GM18502 (cell line): Measurements from ENCODE around the gene PCDHA12.
"Not testable (repeated sequence)": the region's sequence is repeated elsewhere in the genome, so short reads cannot be mapped to it uniquely, and the experiment has no call there.

Experiments used
- ATAC-seq: cut with Tn5 transposase; IDR thresholded peaks from one replicate; pipeline ENCODE4 v1.9.1; 2021; ENCODE audit warnings: mild to moderate bottlenecking; ENCODE audit not compliant: unreplicated experiment, poor library complexity

PCDHA12 gene

GRCh38 chr5:140855772-140856674 lies 19.1 kb upstream of the PCDHA12 start, which contains the start of gene PCDHA10:
Gene PCDHA10 (plus strand): TSS chr5:140855897. CDS start chr5:140856049, 152 bp downstream.
- ATAC-seq, result no peak

DNA sequence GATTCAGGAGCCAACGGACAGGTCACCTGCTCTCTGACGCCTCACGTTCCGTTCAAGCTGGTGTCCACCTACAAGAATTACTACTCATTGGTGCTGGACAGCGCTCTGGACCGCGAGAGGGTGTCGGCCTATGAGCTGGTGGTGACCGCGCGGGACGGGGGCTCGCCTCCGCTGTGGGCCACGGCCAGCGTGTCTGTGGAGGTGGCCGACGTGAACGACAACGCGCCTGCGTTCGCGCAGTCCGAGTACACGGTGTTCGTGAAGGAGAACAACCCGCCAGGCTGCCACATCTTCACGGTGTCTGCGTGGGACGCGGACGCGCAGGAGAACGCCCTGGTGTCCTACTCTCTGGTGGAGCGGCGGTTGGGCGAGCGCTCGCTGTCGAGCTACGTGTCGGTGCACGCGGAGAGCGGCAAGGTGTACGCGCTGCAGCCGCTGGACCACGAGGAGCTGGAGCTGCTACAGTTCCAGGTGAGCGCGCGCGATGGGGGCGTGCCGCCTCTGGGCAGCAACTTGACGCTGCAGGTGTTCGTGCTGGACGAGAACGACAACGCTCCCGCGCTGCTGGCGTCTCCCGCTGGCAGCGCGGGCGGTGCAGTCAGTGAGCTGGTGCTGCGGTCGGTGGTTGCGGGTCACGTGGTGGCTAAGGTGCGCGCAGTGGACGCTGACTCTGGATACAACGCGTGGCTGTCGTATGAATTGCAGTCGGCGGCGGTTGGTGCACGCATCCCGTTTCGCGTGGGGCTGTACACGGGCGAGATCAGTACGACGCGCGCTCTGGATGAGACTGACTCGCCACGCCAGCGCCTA lies 17.7 kb upstream of the PCDHA12 start:
- no peak for ATAC-seq

DNA sequence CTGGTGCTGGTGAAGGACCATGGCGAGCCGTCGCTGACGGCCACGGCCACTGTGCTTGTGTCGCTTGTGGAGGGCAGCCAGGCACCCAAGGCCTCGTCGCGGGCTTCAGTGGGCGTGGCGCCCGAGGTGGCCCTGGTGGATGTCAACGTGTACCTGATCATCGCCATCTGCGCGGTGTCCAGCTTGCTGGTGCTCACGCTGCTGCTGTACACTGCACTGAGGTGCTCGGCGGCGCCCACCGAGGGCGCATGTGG lies 17.2 kb upstream of the PCDHA12 start:
- ATAC-seq, result no peak

- ATAC-seq, result no peak
These were observed 12.4 kb upstream of the PCDHA12 start for GRCh38 chr5:140862441-140863295.

DNA sequence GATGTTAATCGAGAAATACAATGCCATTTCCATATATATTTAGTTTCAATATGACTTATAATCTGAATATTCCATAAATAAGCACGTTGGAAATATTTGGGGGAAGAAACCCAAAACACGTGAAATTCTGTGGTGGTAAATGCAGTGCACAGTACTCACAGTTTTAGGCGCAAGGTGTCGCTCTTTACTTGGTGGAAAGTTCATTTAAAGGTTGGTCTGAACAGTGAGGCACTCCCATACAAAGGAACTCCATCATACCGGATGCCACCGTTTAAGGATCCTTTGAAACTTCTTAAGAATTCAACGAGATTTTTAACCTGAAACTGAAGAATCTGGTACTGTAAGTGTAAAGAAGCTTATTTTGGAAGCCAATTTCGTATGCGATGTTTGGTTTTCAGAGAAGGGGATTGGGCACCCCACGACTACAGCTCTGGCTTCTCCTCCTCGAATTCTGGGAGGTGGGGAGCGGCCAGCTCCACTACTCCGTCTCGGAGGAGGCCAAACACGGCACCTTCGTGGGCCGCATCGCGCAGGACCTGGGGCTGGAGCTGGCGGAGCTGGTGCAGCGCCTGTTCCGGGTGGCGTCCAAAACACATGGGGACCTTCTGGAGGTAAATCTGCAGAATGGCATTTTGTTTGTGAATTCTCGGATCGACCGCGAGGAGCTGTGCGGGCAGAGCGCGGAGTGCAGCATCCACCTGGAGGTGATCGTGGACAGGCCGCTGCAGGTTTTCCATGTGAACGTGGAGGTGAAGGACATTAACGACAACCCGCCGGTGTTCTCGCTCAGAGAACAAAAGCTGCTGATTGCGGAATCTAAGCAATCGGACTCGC lies 6.2 kb upstream of the PCDHA12 start, which contains the start of gene PCDHA11:
PCDHA11 (plus strand) TSS at position 237 of the 834 bp plus-strand sequence; CDS start at position 384, 147 bp downstream.
- no peak for ATAC-seq

DNA sequence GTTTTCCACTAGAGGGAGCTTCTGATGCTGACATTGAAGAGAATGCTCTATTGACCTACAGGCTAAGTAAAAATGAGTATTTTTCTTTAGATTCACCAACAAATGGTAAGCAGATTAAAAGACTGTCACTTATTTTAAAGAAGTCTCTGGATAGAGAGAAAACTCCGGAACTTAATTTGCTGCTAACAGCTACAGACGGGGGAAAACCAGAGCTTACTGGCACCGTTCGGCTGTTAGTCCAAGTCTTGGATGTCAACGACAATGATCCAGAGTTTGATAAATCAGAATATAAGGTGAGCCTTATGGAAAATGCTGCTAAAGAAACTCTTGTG lies 5.6 kb upstream of the PCDHA12 start:
- no peak for ATAC-seq

DNA sequence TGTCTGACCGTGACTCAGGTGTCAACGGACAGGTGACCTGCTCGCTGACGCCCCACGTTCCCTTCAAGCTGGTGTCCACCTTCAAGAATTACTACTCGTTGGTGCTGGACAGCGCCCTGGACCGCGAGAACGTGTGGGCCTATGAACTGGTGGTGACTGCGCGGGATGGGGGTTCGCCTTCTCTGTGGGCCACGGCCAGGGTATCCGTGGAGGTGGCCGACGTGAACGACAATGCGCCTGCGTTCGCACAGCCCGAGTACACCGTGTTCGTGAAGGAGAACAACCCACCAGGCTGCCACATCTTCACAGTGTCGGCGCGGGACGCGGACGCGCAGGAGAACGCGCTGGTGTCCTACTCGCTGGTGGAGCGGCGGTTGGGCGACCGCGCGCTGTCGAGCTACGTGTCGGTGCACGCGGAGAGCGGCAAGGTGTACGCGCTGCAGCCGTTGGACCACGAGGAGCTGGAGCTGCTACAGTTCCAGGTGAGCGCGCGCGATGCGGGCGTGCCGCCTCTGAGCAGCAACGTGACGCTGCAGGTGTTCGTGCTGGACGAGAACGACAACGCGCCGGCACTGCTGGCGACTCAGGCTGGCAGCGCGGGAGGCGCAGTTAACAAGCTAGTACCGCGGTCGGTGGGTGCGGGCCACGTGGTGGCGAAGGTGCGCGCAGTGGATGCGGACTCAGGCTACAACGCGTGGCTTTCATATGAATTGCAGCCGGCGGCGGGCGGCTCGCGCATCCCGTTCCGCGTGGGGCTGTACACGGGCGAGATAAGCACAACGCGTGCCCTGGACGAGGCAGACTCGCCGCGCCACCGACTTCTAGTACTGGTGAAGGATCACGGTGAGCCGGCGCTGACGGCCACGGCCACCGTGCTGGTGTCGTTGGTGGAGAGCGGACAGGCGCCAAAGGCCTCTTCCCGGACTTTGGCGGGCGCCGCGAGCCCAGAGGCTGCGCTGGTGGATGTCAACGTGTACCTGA lies 4.6 kb upstream of the PCDHA12 start:
- ATAC-seq, result no peak

DNA sequence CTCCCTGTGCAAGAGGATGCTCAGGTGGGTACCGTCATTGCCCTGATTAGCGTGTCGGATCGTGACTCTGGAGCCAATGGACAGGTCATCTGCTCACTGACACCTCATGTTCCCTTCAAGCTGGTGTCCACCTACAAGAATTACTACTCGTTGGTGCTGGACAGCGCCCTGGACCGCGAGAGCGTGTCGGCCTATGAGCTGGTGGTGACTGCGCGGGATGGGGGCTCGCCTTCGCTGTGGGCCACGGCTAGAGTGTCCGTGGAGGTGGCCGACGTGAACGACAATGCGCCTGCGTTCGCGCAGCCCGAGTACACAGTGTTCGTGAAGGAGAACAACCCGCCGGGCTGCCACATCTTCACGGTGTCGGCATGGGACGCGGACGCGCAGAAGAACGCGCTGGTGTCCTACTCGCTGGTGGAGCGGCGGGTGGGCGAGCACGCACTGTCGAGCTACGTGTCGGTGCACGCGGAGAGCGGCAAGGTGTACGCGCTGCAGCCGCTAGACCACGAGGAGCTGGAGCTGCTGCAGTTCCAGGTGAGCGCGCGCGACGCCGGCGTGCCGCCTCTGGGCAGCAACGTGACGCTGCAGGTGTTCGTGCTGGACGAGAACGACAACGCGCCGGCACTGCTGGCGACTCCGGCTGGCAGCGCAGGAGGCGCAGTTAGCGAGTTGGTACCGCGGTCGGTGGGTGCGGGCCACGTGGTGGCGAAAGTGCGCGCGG lies 1.6 kb downstream of the PCDHA12 start:
- ATAC-seq, result not testable (repeated sequence)

GRCh38 chr5:140877262-140877581 lies 2.1 kb downstream of the PCDHA12 start:
- no peak for ATAC-seq

DNA sequence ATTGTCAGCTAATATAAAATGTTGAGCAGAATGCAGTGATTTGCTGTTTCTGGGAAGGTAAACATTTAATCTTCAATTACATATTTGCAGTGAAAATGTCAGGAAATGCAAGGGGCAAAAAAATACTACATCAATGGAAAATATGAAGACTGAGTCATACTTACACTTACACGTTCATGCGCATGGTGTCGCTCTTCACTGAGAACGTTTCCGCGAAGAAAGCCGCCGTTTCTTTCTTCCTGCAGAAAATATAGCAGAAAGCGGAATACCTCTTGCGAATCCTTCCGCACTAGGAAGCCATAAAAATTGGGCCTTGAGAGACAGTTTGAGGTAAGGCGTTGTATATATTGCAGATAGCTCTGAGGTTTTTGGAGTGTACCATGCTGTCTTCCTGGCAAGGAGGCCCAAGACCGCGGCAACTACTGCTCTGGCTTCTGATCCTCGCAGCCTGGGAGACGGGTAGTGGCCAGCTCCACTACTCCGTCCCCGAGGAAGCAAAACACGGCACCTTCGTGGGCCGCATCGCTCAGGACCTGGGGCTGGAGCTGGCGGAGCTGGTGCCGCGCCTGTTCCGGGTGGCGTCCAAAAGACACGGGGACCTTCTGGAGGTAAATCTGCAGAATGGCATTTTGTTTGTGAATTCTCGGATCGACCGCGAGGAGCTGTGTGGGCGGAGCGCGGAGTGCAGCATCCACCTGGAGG lies 6.9 kb downstream of the PCDHA12 start, which contains the start of gene PCDHA13:
PCDHA13 (plus strand) TSS at position 236 of the 702 bp plus-strand sequence; CDS start at position 381, 145 bp downstream.
- no peak for ATAC-seq

DNA sequence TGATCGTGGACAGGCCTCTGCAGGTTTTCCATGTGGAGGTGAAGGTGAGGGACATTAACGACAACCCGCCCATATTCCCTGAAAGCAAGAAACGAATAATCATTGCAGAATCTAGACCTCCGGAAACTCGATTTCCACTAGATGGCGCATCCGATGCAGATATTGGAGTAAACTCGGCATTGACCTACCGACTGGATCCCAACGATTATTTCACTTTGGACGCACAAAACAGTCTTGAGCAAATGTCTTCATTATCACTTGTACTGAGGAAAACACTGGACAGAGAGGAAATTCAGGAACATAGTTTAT lies 7.4 kb downstream of the PCDHA12 start:
- no peak for ATAC-seq

GRCh38 chr5:140883373-140883772 lies 8.3 kb downstream of the PCDHA12 start:
- no peak for ATAC-seq

GRCh38 chr5:140883927-140884697 lies 9.0 kb downstream of the PCDHA12 start:
- no peak for ATAC-seq

DNA sequence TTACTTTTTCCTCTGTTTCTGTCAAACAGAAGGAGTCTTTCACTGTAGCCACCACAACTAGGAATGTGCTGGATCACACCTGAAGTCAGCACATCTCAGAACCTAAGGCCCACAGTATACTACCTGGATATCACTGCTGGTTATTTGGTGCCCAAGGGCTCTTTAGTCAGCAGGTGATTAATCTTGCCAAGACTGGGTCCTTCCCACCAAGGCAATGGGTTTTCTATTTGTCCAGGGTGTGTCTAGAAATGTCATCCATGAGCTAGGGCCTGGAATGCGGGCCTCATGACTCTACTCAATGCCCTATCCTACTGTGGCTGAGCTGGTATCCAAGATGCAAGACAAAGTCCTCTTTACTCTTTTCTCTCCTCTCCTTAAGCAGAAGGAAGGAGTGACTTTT lies 41.2 kb downstream of the PCDHA12 start:
- no peak for ATAC-seq

DNA sequence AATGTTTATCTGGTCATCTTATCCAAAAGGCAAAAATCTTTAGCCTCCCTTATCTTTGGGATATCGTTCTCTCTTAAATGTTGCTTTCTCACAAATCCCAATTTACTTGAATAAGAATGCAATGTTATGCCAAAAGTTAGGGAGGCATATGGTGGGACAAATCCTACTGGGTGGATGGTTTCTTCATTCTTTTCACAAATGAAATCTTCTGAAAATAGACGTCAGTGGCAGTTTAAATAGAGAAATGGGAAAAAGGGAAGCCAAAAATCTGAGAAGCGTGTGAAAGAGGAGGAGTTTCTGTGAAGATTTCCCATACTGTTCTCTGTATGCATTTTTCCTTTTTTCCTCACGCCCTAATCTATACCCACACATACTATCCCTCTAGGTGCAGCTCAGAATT lies 48.5 kb downstream of the PCDHA12 start:
- no peak for ATAC-seq

DNA sequence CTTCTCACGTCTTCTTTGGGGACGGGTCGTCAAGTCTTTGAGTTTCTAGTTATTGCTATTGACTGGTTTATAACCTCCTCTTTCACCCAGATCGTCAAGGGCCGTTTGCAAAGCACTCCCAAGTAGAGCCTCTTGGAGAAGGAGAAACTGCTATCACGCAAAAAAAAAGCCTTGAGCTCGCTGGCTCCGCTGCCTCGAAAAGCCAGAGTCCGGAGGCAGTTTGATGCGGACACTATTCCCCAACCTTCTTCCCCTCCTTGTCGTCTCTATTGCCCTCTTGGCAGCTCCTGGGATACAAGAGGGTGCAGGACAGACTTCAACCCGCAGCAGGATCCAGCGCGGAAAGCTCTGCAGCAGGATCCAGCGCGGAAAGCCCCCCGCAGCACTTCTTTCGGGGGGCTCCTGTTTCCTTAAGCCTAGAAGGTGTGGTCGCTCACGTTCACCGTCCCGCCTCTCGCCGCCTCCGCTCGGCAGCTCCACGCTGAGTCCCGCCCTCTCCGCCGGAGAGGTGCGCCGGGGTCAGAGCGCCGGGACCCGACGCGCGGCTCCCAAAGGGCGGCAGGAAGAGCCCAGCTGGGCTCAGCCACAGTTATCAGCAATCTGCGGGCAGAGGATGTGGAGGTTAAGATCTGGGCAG lies 50.8 kb downstream of the PCDHA12 start, which contains the start of gene PCDHAC1:
PCDHAC1 (plus strand) TSS at position 494 of the 637 bp plus-strand sequence. CDS start 594 bp downstream, outside the sequence.
- ATAC-seq, result no peak
